Kidney (tissue), 14 donors: Measurements from ENCODE around the gene COL9A1. TPM values are rescaled to one million over a fixed set of nuclear protein-coding genes. Genes with fewer than 3 reads are reported as not detected.
A peak's percentile ranks its signal among the peaks of the same experiment; 100 is the strongest.

Experiments
- DNase-seq, 5 donors: peaks; one replicate each; pipeline ENCODE4 v3.0.0-alpha.2; 2013 to 2020
- FAIRE-seq: peaks from 2 replicates; lab custom pipeline; 2012; peaks lifted over from hg19 to GRCh38; lab: Jason Lieb, UNC
- H3K27ac ChIP-seq, 2 donors: one replicate each; pipeline ENCODE4 v1.7.0; 2013; ENCODE audit warnings: low read depth in 2 of 2, low read length in 2 of 2, inconsistent platforms in 1 of 2
- H3K27me3 ChIP-seq: one replicate; pipeline ENCODE4 v1.7.1; 2013; ENCODE audit warnings: low read length, inconsistent platforms; ENCODE audit not compliant: control insufficient read depth, insufficient read depth
- H3K36me3 ChIP-seq, 3 donors: one replicate each; pipeline versions ENCODE4 v1.7.0 to v1.7.1; 2013; ENCODE audit warnings: low read length in 3 of 3, control low read depth in 1 of 3, inconsistent platforms in 1 of 3; ENCODE audit not compliant: insufficient read depth in 3 of 3, control insufficient read depth in 2 of 3
- H3K4me1 ChIP-seq, 3 donors: one replicate each; pipeline versions ENCODE4 v1.7.0 to v1.7.1; 2013; ENCODE audit warnings: low read length in 3 of 3, inconsistent platforms in 1 of 3, low read depth in 1 of 3; ENCODE audit not compliant: control insufficient read depth in 2 of 3, insufficient read depth in 2 of 3
- H3K4me3 ChIP-seq, 3 donors: one replicate each; pipeline versions ENCODE4 v1.7.0 to v1.8.1; 2013; ENCODE audit warnings: low read length in 3 of 3, control low read depth in 1 of 3, inconsistent platforms in 1 of 3
- H3K9ac ChIP-seq, 3 donors: one replicate each; pipeline versions ENCODE4 v1.7.0 to v1.7.1; 2013; ENCODE audit warnings: low read length in 3 of 3, control low read depth in 1 of 3, inconsistent platforms in 1 of 3
- H3K9me3 ChIP-seq, 3 donors: one replicate each; pipeline versions ENCODE4 v1.7.0 to v1.7.1; 2013; ENCODE audit warnings: low read length in 3 of 3, control low read depth in 1 of 3, inconsistent platforms in 1 of 3; ENCODE audit not compliant: control insufficient read depth in 2 of 3, insufficient read depth in 1 of 3
- CTCF ChIP-seq: IDR thresholded peaks from 3 replicates; pipeline ENCODE4 v1.5.1; 2012; ENCODE audit warnings: mild to moderate bottlenecking, moderate library complexity, borderline replicate concordance; ENCODE audit not compliant: insufficient read depth; ENCODE audit errors: extremely low read depth
- intact Hi-C: fragments of 100-400 bp; cut with DNase I; formaldehyde crosslinking; loops from one replicate; pipeline ENCODE4 v1.11.1; 2022
- polyA plus RNA-seq: library from polyadenylated mRNA; stranded (reverse); fragments of 350-450 nt; fragmentation: Illumina TruSeq; extraction: RNeasy Lipid Tissue Mini Kit (QIAGEN cat#74804); gene quantifications from one replicate; pipeline ENCODE4 v1.2.3, GENCODE V29; 2014; ENCODE audit warnings: low read depth, low replicate concordance; ENCODE audit not compliant: insufficient read depth
- total RNA-seq: library from RNA; stranded (reverse); fragmentation: NEBNext Ultra II Directional; extraction: Animal tissue kit (Norgen Biotek cat#: 25700); gene quantifications from one replicate; pipeline ENCODE4 v1.2.1, GENCODE V29; 2021
- donor health status: control.
- donor health status: control.
- donor health status: control.
- donor health status: control.
- donor health status: control.
- donor health status: DM: yes; HTN: yes; CAD: no.
- donor health status: Normal renal cell carcinoma (clear cell type).

The COL9A1 gene
- total and polyA plus RNA-seq, 2 donors from 2014 or later: 0.19 to 0.22 TPM

DNA sequence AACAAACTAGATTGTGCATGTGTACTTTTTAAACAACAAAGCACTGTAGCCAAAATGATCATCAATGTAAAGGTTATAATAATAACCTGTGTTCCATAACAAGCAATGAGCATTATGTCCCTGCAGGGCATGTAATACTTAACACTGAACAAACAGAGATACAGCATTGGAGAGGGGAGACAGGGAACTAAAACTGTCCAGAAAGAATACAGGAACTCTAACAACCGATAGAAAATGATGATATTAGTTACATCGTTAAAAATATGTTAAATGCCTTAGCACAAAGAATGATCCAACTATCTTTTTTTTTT lies 80.5 kb downstream of the COL9A1 start:
- H3K27me3 ChIP-seq: no peaks in the 10 kb centered on the region
- no peak overlapping the region for H3K4me3 ChIP-seq
- H3K36me3 ChIP-seq: no peaks in the 10 kb centered on the region
- FAIRE-seq (no peak), DNase-seq (no peak)
- no peaks in the 10 kb centered on the region for H3K9me3 ChIP-seq
- H3K4me1 ChIP-seq: no peaks in the 10 kb centered on the region
- intact Hi-C loops: no loop called here
- no peak for TF ChIP-seq CTCF
- no peak overlapping the region for H3K9ac ChIP-seq
- H3K27ac ChIP-seq: no peak overlapping the region

GRCh38 chr6:70221715-70222438 lies 81.0 kb downstream of the COL9A1 start:
- Histone ChIP-seq H3K27me3 (no peaks in the 10 kb centered on the region), H3K4me3 (no peak overlapping the region), H3K27ac (no peak overlapping the region), H3K36me3 (no peaks in the 10 kb centered on the region), H3K9me3 (no peaks in the 10 kb centered on the region), H3K9ac (no peak overlapping the region), H3K4me1 (no peaks in the 10 kb centered on the region)
- FAIRE-seq: no peak
- DNase-seq: no peak
- no peak for TF ChIP-seq CTCF
- intact Hi-C loops: no loop called here

- FAIRE-seq (peak; percentile 98), DNase-seq (peak in 2 of 5 donors; percentile 61 to 74)
- H3K9me3 ChIP-seq: no peaks in the 10 kb centered on the region
- H3K27ac ChIP-seq: no peak overlapping the region
- H3K9ac ChIP-seq: no peak overlapping the region
- intact Hi-C loops: no loop called here
- peak overlapping the region in 1 of 3 donors; percentile 14 for H3K4me3 ChIP-seq
- H3K4me1 ChIP-seq: no peaks in the 10 kb centered on the region
- no peaks in the 10 kb centered on the region for H3K36me3 ChIP-seq
- TF ChIP-seq CTCF: peak; percentile 44
- H3K27me3 ChIP-seq: no peaks in the 10 kb centered on the region
These were observed 81.7 kb downstream of the COL9A1 start for GRCh38 chr6:70221025-70221714.
